ENCODE results near the gene DFFB.

Gene DFFB

DNA sequence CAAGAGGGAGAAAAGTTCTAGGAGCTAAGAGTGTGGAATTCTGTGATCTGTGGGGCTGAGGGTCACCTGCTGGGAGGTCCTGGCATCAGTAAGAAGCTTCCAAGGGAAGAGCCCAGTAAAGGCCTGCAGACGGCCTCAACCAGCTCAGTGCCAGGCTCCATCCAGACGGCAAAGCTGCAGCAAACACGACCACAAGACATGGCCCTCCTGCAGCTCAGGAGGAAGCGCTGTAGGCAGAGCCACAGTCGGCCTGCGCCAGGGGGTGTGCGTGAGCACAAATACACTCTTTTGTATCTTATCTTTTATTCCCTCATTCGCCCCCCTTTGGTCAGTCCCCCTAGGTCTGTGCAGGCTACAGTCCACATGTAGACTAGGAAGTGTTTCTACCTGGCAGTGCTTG lies 29.4 kb downstream of the DFFB start:
- H3K4me1 ChIP-seq = no peaks in the 10 kb centered on the region
- DNase-seq = no peak
- no peaks in the 10 kb centered on the region for H3K9me3 ChIP-seq
- intact Hi-C loops (cut with DNase I; ENCODE audit: low total_unique reads) = loop anchor here (5.0 kb wide), 1 partner anchor 1469 kb away; no protein-coding TSS in a partner anchor
- no peaks in the 10 kb centered on the region for H3K27me3 ChIP-seq
- no peak overlapping the region for H3K4me3 ChIP-seq
- no peak overlapping the region for H3K27ac ChIP-seq
- H3K36me3 ChIP-seq = peaks cover 46 to 89% (median 73%) of the 10 kb centered on the region in 3 donors
- TF ChIP-seq, protein P1, sequence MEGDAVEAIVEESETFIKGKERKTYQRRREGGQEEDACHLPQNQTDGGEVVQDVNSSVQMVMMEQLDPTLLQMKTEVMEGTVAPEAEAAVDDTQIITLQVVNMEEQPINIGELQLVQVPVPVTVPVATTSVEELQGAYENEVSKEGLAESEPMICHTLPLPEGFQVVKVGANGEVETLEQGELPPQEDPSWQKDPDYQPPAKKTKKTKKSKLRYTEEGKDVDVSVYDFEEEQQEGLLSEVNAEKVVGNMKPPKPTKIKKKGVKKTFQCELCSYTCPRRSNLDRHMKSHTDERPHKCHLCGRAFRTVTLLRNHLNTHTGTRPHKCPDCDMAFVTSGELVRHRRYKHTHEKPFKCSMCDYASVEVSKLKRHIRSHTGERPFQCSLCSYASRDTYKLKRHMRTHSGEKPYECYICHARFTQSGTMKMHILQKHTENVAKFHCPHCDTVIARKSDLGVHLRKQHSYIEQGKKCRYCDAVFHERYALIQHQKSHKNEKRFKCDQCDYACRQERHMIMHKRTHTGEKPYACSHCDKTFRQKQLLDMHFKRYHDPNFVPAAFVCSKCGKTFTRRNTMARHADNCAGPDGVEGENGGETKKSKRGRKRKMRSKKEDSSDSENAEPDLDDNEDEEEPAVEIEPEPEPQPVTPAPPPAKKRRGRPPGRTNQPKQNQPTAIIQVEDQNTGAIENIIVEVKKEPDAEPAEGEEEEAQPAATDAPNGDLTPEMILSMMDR (IDR thresholded peaks at IDR 0.05) = no peak

GRCh38 chr1:3888301-3888700 lies 31.0 kb downstream of the DFFB start:
- Histone ChIP-seq H3K9me3 (no peaks in the 10 kb centered on the region), H3K4me3 (no peak overlapping the region), H3K36me3 (peaks cover 45 to 82% (median 71%) of the 10 kb centered on the region in 3 donors), H3K4me1 (peaks cover 0 to 8% (median 5%) of the 10 kb centered on the region in 4 donors), H3K27me3 (no peaks in the 10 kb centered on the region), H3K27ac (no peak overlapping the region)
- intact Hi-C loops (cut with DNase I; ENCODE audit: low total_unique reads) = loop anchor here (5.0 kb wide), 1 partner anchor 1471 kb away; no protein-coding TSS in a partner anchor
- DNase-seq = no peak
- TF ChIP-seq, protein P1 (IDR thresholded peaks at IDR 0.05) = no peak

DNA sequence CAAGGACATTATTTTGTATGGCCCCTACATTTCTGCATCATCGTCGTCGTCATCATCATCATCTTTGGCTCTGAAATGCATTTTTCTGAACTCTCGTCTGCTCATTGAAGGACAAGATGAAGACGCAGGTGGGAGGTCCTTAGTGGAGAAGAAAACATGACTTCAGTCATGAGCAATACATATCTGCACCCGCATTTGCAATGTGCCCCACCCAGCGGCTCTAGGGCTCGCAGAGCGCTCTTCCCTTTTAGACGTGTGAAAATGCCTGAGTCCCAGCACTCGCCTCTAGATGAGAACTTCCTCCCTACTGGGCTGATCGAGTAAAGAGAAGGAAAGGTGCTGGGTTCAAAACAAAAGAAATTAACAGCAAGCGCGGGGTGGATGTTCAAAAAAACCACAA lies 32.7 kb downstream of the DFFB start:
- Histone ChIP-seq H3K27ac (no peak overlapping the region), H3K4me3 (no peak overlapping the region), H3K36me3 (peaks cover 35 to 71% (median 64%) of the 10 kb centered on the region in 3 donors), H3K27me3 (no peaks in the 10 kb centered on the region), H3K4me1 (peaks cover 0 to 8% (median 5%) of the 10 kb centered on the region in 4 donors), H3K9me3 (no peaks in the 10 kb centered on the region)
- intact Hi-C loops (cut with DNase I; ENCODE audit: low total_unique reads) = loop anchor here (5.0 kb wide), 1 partner anchor 1473 kb away; no protein-coding TSS in a partner anchor
- TF ChIP-seq, protein P1 (IDR thresholded peaks at IDR 0.05) = no peak
- DNase-seq = no peak

DNA sequence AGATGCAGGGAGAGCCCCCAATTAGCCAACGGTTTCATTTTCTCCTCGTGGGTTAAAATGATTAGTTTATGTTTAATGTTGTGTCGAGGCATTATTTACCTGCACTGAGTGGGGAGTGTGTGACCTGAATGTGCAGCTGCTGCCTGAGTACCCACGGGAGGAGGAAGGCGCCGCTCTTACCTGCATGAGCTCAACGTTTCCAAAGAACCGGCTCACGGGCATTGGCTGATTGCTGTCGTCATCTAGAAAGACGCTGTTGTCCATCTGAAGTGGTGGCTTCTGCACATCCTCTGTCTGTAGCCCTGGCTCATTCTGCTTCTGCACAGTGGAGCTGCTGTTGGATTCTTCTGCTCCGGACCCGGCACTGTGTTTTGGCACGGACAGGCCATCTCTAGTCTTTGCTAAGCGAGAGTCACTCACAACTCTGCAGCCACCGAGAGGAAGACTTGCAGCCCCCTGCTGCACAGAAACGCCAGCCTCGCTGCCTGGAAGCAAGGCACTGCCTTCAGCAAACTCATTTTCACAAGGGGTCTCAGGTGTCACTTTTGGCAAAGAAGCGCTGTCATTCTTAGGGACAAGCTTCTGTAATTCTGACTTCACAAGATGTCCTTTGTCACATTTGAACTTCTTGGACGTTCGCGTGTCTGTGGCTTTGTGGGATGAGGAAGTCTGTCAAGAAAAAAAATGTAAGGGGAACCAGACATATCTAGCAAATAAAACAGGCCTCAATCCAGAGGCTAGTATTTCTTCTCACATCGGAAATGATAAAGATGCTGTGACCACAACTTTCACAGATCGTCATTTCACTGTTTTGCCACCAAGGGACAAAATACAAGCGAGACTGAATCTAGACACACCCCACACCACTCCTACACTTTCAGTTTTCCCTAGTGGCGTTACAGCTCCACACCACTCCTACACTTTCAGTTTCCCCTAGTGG lies 33.4 kb downstream of the DFFB start:
- no peaks in the 10 kb centered on the region for H3K27me3 ChIP-seq
- DNase-seq = no peak
- H3K27ac ChIP-seq = no peak overlapping the region
- intact Hi-C loops (cut with DNase I; ENCODE audit: low total_unique reads) = no loop called here
- H3K9me3 ChIP-seq = no peaks in the 10 kb centered on the region
- H3K36me3 ChIP-seq = peaks cover 32 to 68% (median 58%) of the 10 kb centered on the region in 3 donors
- TF ChIP-seq, protein P1 (IDR thresholded peaks at IDR 0.05) = no peak
- H3K4me3 ChIP-seq = no peak overlapping the region
- peaks cover 0 to 8% (median 5%) of the 10 kb centered on the region in 4 donors for H3K4me1 ChIP-seq

GRCh38 chr1:3891329-3891865 lies 34.1 kb downstream of the DFFB start:
- Histone ChIP-seq H3K9me3 (no peaks in the 10 kb centered on the region), H3K27ac (no peak overlapping the region), H3K36me3 (peaks cover 31 to 61% (median 50%) of the 10 kb centered on the region in 3 donors), H3K27me3 (no peaks in the 10 kb centered on the region), H3K4me1 (peaks cover 0 to 8% (median 5%) of the 10 kb centered on the region in 4 donors), H3K4me3 (no peak overlapping the region)
- TF ChIP-seq, protein P1 (IDR thresholded peaks at IDR 0.05) = no peak
- intact Hi-C loops (cut with DNase I; ENCODE audit: low total_unique reads) = no loop called here
- DNase-seq = no peak
